Calu3 (cell line): Measurements from ENCODE around the gene KLHDC8A. TPM values are rescaled to one million over a fixed set of nuclear protein-coding genes. Genes with fewer than 3 reads are reported as not detected.
A peak's percentile ranks its signal among the peaks of the same experiment; 100 is the strongest.

Experiments
- BruUV-seq: library from RNA; stranded (reverse); fragments of 400-500 nt; replicated peaks from 2 replicates; lab custom pipeline; 2021; lab: Mats Ljungman, UMichigan
- CTCF ChIA-PET: fragments of 300-600 bp; sonication (Branson Sonifier 250); formaldehyde crosslinking; loops from one replicate; lab custom pipeline; 2022; ENCODE audit warnings: antibody characterized with exemption; lab: Charles Lee
- DNase-seq: peaks from one replicate; pipeline ENCODE4 v3.0.0; 2022
- H3K27ac Mint-ChIP-seq: one replicate; pipeline ENCODE4 v1.8.0; 2022; ENCODE audit warnings: mixed read lengths; ENCODE audit not compliant: unreplicated experiment
- H3K27me3 Mint-ChIP-seq: one replicate; pipeline ENCODE4 v1.8.0; 2022; ENCODE audit warnings: mixed read lengths; ENCODE audit not compliant: unreplicated experiment
- H3K36me3 Mint-ChIP-seq: one replicate; pipeline ENCODE4 v1.8.0; 2022; ENCODE audit warnings: mild to moderate bottlenecking, moderate library complexity, mixed read lengths; ENCODE audit not compliant: insufficient read depth, unreplicated experiment
- H3K4me1 Mint-ChIP-seq: one replicate; pipeline ENCODE4 v1.8.0; 2022; ENCODE audit warnings: mild to moderate bottlenecking, low read depth, mixed read lengths; ENCODE audit not compliant: unreplicated experiment
- H3K4me3 Mint-ChIP-seq: one replicate; pipeline ENCODE4 v1.8.0; 2022; ENCODE audit warnings: mild to moderate bottlenecking, low read depth, moderate library complexity, mixed read lengths; ENCODE audit not compliant: unreplicated experiment
- H3K9me3 Mint-ChIP-seq: one replicate; pipeline ENCODE4 v1.8.0; 2022; ENCODE audit warnings: low read depth, mixed read lengths; ENCODE audit not compliant: unreplicated experiment
- intact Hi-C: fragments of 100-400 bp; cut with micrococcal nuclease; formaldehyde crosslinking; loops from one replicate; pipeline ENCODE4 v1.10.0; 2022; ENCODE audit not compliant: unreplicated experiment
- total RNA-seq: library from RNA; stranded (reverse); gene quantifications from 2 replicates; pipeline ENCODE4 v1.2.3, GENCODE V29; 2022
- TF ChIP-seq, protein P1 (sequence below): fragments of 200-600 bp; IDR thresholded peaks from one replicate; pipeline ENCODE4 v1.8.0; 2022; ENCODE audit warnings: antibody characterized with exemption; ENCODE audit not compliant: unreplicated experiment

The KLHDC8A gene
- total RNA-seq, 1 experiment from 2014 or later = not detected

DNA sequence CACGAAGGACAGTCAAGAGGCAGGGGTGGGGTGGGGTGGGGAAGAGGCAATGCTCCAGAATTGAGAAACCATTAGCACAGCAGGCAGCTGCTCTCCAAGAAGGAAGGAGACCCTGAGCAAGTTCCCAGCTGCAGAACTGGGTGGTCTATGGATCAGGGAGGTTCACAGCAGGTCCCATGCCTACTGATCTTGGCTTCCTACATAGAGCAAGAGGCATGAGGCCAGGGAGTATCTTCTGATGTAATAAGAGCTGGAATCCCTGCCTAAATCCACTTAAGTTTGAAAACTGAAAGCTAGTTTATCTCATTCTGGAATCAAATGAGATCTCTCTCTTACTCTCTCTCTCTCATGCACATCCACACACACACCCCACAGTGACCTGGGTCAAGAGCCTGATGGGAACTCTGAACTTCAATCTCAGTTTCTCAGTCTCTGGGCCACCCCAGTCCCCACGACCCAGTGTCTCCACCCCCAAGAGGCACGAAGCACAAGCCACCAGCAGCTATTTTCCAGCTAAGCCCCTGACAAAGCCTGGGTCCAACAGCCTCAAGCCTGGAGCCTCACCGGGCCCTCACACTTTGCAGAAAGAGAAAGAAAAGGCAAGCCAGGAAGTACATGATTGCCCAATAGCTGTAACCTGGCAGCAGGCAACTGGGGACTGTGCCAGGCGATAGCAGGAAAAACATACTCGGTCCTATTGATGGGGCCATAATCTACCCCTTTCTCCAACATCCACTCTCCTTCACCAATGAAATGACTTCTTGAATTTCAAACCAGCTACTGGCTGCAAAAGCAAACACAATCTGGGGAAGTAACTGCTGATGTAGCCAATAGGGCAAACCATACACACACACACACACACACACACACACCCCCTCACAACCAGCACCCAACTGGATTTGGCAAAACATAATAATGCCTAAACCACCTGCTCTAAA is 37.4 kb downstream of the KLHDC8A start:
- peak overlapping the region; percentile 44 for H3K27ac Mint-ChIP-seq
- H3K4me1 Mint-ChIP-seq = peaks cover 49% of the 10 kb centered on the region
- intact Hi-C loops = no loop called here

DNA sequence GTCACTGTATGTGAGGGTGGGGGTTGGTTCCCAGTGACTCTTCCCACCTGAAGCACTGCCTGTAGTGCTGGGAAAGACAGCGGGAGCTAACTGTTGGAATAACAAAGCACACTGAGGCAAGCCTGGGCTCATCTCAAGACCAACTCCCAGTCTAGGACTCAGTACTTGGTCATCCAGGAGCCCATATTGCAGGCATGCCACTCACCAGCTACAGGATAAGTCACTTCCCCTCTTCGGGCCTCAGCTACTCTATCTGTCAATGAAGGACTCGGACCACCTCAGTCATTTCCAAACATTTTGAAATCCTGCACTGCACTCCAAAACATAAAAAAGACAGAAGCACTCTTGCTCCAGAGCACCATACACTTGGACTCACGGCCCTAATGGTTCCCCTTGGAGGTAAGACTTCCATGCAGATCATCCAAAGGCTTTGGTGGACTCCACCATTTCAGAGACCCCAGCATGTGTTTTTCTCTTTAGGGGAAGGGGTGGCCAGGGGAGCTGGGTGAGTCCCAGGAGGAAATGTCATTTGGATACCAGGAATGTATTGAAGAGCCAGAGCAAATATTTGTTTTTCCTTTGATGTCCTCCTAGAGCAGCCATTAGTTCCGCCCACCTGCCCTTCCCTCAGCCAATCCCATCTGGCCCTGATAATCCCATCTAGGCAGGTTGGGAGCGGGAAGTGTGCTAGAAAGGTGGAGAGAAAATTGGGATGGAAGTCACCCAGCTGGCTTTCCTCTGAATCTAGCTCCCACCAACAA is 38.3 kb downstream of the KLHDC8A start:
- no peaks in the 10 kb centered on the region for H3K27me3 Mint-ChIP-seq
- BruUV-seq = no TSS peak
- H3K9me3 Mint-ChIP-seq = no peaks in the 10 kb centered on the region
- TF ChIP-seq, protein P1, sequence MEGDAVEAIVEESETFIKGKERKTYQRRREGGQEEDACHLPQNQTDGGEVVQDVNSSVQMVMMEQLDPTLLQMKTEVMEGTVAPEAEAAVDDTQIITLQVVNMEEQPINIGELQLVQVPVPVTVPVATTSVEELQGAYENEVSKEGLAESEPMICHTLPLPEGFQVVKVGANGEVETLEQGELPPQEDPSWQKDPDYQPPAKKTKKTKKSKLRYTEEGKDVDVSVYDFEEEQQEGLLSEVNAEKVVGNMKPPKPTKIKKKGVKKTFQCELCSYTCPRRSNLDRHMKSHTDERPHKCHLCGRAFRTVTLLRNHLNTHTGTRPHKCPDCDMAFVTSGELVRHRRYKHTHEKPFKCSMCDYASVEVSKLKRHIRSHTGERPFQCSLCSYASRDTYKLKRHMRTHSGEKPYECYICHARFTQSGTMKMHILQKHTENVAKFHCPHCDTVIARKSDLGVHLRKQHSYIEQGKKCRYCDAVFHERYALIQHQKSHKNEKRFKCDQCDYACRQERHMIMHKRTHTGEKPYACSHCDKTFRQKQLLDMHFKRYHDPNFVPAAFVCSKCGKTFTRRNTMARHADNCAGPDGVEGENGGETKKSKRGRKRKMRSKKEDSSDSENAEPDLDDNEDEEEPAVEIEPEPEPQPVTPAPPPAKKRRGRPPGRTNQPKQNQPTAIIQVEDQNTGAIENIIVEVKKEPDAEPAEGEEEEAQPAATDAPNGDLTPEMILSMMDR = no peak
- intact Hi-C loops = no loop called here
- CTCF ChIA-PET = interaction anchor here (1.1 to 5.9 kb wide), 7 partner anchors 15 to 62 kb away, joined by 5 to 127 read pairs (median 7); no protein-coding TSS in a partner anchor
- no peak for DNase-seq
- H3K4me1 Mint-ChIP-seq = peaks cover 49% of the 10 kb centered on the region
- H3K36me3 Mint-ChIP-seq = peaks cover 26% of the 10 kb centered on the region
- no peak overlapping the region for H3K27ac Mint-ChIP-seq
- H3K4me3 Mint-ChIP-seq = peak overlapping the region; percentile 85

More for the DNA sequence above, 37.4 kb downstream of the KLHDC8A start:
- H3K27me3 Mint-ChIP-seq = no peaks in the 10 kb centered on the region
- H3K4me3 Mint-ChIP-seq = peak overlapping the region; percentile 85
- peaks cover 25% of the 10 kb centered on the region for H3K36me3 Mint-ChIP-seq
- no peaks in the 10 kb centered on the region for H3K9me3 Mint-ChIP-seq
- BruUV-seq = no TSS peak
- DNase-seq = peak; percentile 80
- CTCF ChIA-PET = interaction anchor here (0.7 to 5.9 kb wide), 10 partner anchors 13 to 902 kb away, joined by 3 to 127 read pairs (median 5); no protein-coding TSS in a partner anchor
- TF ChIP-seq, protein P1 = no peak

- H3K4me1 Mint-ChIP-seq = peaks cover 49% of the 10 kb centered on the region
- DNase-seq = peak; percentile 93
- no TSS peak for BruUV-seq
- H3K4me3 Mint-ChIP-seq = peak overlapping the region; percentile 2
- peaks cover 29% of the 10 kb centered on the region for H3K36me3 Mint-ChIP-seq
- intact Hi-C loops = loop anchor here (1.0 kb wide), 1 partner anchor 16 kb away; no protein-coding TSS in a partner anchor
- H3K9me3 Mint-ChIP-seq = no peaks in the 10 kb centered on the region
- H3K27me3 Mint-ChIP-seq = no peaks in the 10 kb centered on the region
- CTCF ChIA-PET = interaction anchor here (0.6 to 5.9 kb wide), 7 partner anchors 14 to 88 kb away, joined by 4 to 127 read pairs (median 7); no protein-coding TSS in a partner anchor
- TF ChIP-seq, protein P1 = no peak
- H3K27ac Mint-ChIP-seq = no peak overlapping the region
Observed at GRCh38 chr1:205317311-205317917, 39.3 kb downstream of the KLHDC8A start.

GRCh38 chr1:205316161-205316566 is 40.6 kb downstream of the KLHDC8A start:
- BruUV-seq = no TSS peak
- Mint-ChIP-seq H3K4me3 (no peak overlapping the region), H3K27ac (no peak overlapping the region), H3K36me3 (peaks cover 22% of the 10 kb centered on the region), H3K4me1 (peaks cover 49% of the 10 kb centered on the region), H3K9me3 (no peaks in the 10 kb centered on the region), H3K27me3 (no peaks in the 10 kb centered on the region)
- intact Hi-C loops = no loop called here
- TF ChIP-seq, protein P1 = no peak
- CTCF ChIA-PET = interaction anchor here (0.6 to 1.2 kb wide), 3 partner anchors 43 to 579 kb away, joined by 3 to 5 read pairs (median 3); no protein-coding TSS in a partner anchor
- DNase-seq = no peak
